Activated CD4-positive, alpha-beta T cell treated with anti-CD3 and anti-CD28 coated beads for 24 hours (primary cell): ENCODE measurements around the gene ZNF143.
"Not testable (repeated sequence)": the region's sequence is repeated elsewhere in the genome, so short reads cannot be mapped to it uniquely, and the experiment has no call there.

Experiments
- DNase-seq, 2 donors: peaks; one replicate each; pipeline ENCODE4 v3.0.0-alpha.2; 2020; ENCODE audit warnings: low read depth in 2 of 2

ZNF143 gene

GRCh38 chr11:9498457-9499078 lies 37.8 kb downstream of the ZNF143 start:
- no peak for DNase-seq

GRCh38 chr11:9506489-9507276 lies 45.9 kb downstream of the ZNF143 start:
- peak; percentile 57 to 60 for DNase-seq

GRCh38 chr11:9507277-9507580 lies 46.4 kb downstream of the ZNF143 start:
- DNase-seq = no peak

GRCh38 chr11:9509041-9509440 lies 48.2 kb downstream of the ZNF143 start:
- DNase-seq = no peak

- no peak for DNase-seq
Observed at GRCh38 chr11:9512370-9513019, 51.7 kb downstream of the ZNF143 start.

GRCh38 chr11:9514576-9514975 lies 53.8 kb downstream of the ZNF143 start:
- not testable (repeated sequence) for DNase-seq

- DNase-seq = no peak
Observed at GRCh38 chr11:9516113-9516512, 55.3 kb downstream of the ZNF143 start.

GRCh38 chr11:9518835-9519410 lies 58.1 kb downstream of the ZNF143 start:
- no peak for DNase-seq

GRCh38 chr11:9524001-9524400 lies 63.2 kb downstream of the ZNF143 start:
- no peak for DNase-seq

GRCh38 chr11:9525116-9525515 lies 64.3 kb downstream of the ZNF143 start:
- DNase-seq = no peak

GRCh38 chr11:9527481-9528135 lies 66.8 kb downstream of the ZNF143 start:
- no peak for DNase-seq

- DNase-seq = no peak
Observed at GRCh38 chr11:9528136-9528501, 67.3 kb downstream of the ZNF143 start.

GRCh38 chr11:9528573-9529333 lies 67.9 kb downstream of the ZNF143 start:
- DNase-seq = no peak

GRCh38 chr11:9529334-9529650 lies 68.5 kb downstream of the ZNF143 start:
- no peak for DNase-seq

- no peak for DNase-seq
Observed at GRCh38 chr11:9530020-9530621, 69.3 kb downstream of the ZNF143 start.

- DNase-seq = no peak
Observed at GRCh38 chr11:9530901-9531625, 70.3 kb downstream of the ZNF143 start.

- no peak for DNase-seq
Observed at GRCh38 chr11:9533058-9533457, 72.2 kb downstream of the ZNF143 start.

- no peak for DNase-seq
Observed at GRCh38 chr11:9533736-9534473, 73.1 kb downstream of the ZNF143 start.

- DNase-seq = peak; percentile 76 to 84
Observed at GRCh38 chr11:9535189-9535781, 74.5 kb downstream of the ZNF143 start.
